ENCODE results near the gene MTHFR.

GRCh38 chr1:11735854-11736745, 69.7 kb downstream of the MTHFR start, which contains the start of gene AGTRAP:
- TF ChIP-seq FOXJ3 (CRISPR knock-in tag; IDR thresholded peaks at IDR 0.05) (no peak), YY1 (IDR thresholded peaks at IDR 0.05; ENCODE audit: low read depth) (no peak), CTCF (IDR thresholded peaks at IDR 0.05) (no peak), FOXM1 (IDR thresholded peaks at IDR 0.05; ENCODE audit: low read depth) (no peak), MAX (IDR thresholded peaks at IDR 0.05; ENCODE audit: low read depth) (peak; percentile 77), JUND (IDR thresholded peaks at IDR 0.05) (no peak), POLR2AphosphoS5 (IDR thresholded peaks at IDR 0.05; ENCODE audit: low read depth, low read length) (peak; percentile 53; the same call in 1 of the 2 replicates), RFX5 (IDR thresholded peaks at IDR 0.05; ENCODE audit: low read length) (no peak), RCOR1 (IDR thresholded peaks at IDR 0.05; ENCODE audit: low read length) (no peak), PBX3 (IDR thresholded peaks at IDR 0.05) (no peak), TEAD4 (IDR thresholded peaks at IDR 0.05; ENCODE audit: borderline replicate concordance, insufficient read depth) (no peak), SIN3A (IDR thresholded peaks at IDR 0.05; ENCODE audit: borderline replicate concordance, low read depth, low read length) (peak; percentile 82), RAD21 (IDR thresholded peaks at IDR 0.05; ENCODE audit: low read length) (no peak)

Data from SK-N-SH (cell line).